OCI-LY1 (cell line): Measurements from ENCODE around the gene ARL5C.

ENCODE experiments used
- CTCF ChIP-seq: fragments of 200-600 bp; sonication (generic), shearing (Covaris generic); IDR thresholded peaks from 2 replicates; pipeline ENCODE4 v1.5.1; 2017; ENCODE audit warnings: mild to moderate bottlenecking, antibody characterized with exemption, low read length, moderate library complexity, mixed read lengths
- EZH2 ChIP-seq: fragments of 200-600 bp; sonication (generic), shearing (Covaris generic); IDR thresholded peaks from 2 replicates; pipeline ENCODE4 v1.8.0; 2017; ENCODE audit warnings: borderline replicate concordance, mixed run types, mild to moderate bottlenecking, antibody characterized with exemption, low read length, moderate library complexity, mixed read lengths

GRCh38 chr17:39174920-39175694, 9.1 kb upstream of the ARL5C start:
- TF ChIP-seq CTCF (peak; percentile 89), EZH2 (no peak)
